Neural cell (in vitro differentiated cells): ENCODE measurements around the gene COL24A1. TPM values are rescaled to one million over a fixed set of nuclear protein-coding genes. Genes with fewer than 3 reads are reported as not detected.

Experiments
- H2AFZ ChIP-seq: fragments of 200-600, 300-800 bp; sonication (generic), shearing (Covaris generic); 2 replicates; pipeline ENCODE4 v1.6.0; 2014; ENCODE audit warnings: low read depth, mild to moderate bottlenecking, antibody characterized with exemption, low read length, moderate library complexity
- H3F3A ChIP-seq: fragments of 200-600 bp; shearing (Covaris generic); 2 replicates; pipeline ENCODE4 v1.6.1; 2016; ENCODE audit warnings: mild to moderate bottlenecking, moderate library complexity, mixed read lengths, antibody characterized with exemption, low read length; ENCODE audit not compliant: insufficient read depth, poor library complexity, severe bottlenecking
- H3K27ac ChIP-seq: fragments of 200-600, 300-800 bp; sonication (generic), shearing (Covaris generic); 2 replicates; pipeline ENCODE4 v1.5.1; 2014; ENCODE audit warnings: mild to moderate bottlenecking, low read length, moderate library complexity
- H3K27me3 ChIP-seq: fragments of 300-800, 200-600 bp; sonication (generic), shearing (Covaris generic); 2 replicates; pipeline ENCODE4 v1.6.0; 2014; ENCODE audit warnings: mild to moderate bottlenecking, low read depth, low read length, moderate library complexity; ENCODE audit not compliant: insufficient read depth
- H3K36me3 ChIP-seq: fragments of 300-800, 200-600 bp; sonication (generic), shearing (Covaris generic); 2 replicates; pipeline ENCODE4 v1.5.1; 2014; ENCODE audit warnings: mild to moderate bottlenecking, antibody characterized with exemption, low read length, moderate library complexity; ENCODE audit not compliant: insufficient read depth
- H3K4me2 ChIP-seq: fragments of 300-800, 200-600 bp; sonication (generic), shearing (Covaris generic); 2 replicates; pipeline ENCODE4 v1.6.0; 2014; ENCODE audit warnings: mild to moderate bottlenecking, low read length
- H3K4me3 ChIP-seq: fragments of 300-800, 200-600 bp; sonication (generic), shearing (Covaris generic); 2 replicates; pipeline ENCODE4 v1.5.1; 2014; ENCODE audit warnings: mild to moderate bottlenecking, low read length, moderate library complexity
- H3K79me2 ChIP-seq: fragments of 200-600 bp; shearing (Covaris generic); replicated peaks from 2 replicates; pipeline ENCODE4 v1.6.0; 2014; ENCODE audit warnings: mild to moderate bottlenecking, low read length, moderate library complexity; ENCODE audit not compliant: insufficient read depth
- H3K9ac ChIP-seq: fragments of 300-800, 200-600 bp; sonication (generic), shearing (Covaris generic); 2 replicates; pipeline ENCODE4 v1.6.1; 2016; ENCODE audit warnings: mild to moderate bottlenecking, low read length, mixed read lengths
- H3K9me2 ChIP-seq: fragments of 200-600 bp; shearing (Covaris generic); 2 replicates; pipeline ENCODE4 v1.6.1; 2016; ENCODE audit warnings: mild to moderate bottlenecking, low read length, mixed read lengths; ENCODE audit not compliant: insufficient read depth
- H3K9me3 ChIP-seq: fragments of 200-600, 300-800 bp; sonication (generic), shearing (Covaris generic); 2 replicates; pipeline ENCODE4 v1.6.1; 2016; ENCODE audit warnings: mild to moderate bottlenecking, mixed run types, low read length, moderate library complexity, mixed read lengths
- H4K20me1 ChIP-seq: fragments of 200-600 bp; shearing (Covaris generic); 2 replicates; pipeline ENCODE4 v1.6.1; 2016; ENCODE audit warnings: mild to moderate bottlenecking, mixed run types; ENCODE audit not compliant: insufficient read depth
- CTCF ChIP-seq: fragments of 450-650 bp; IDR thresholded peaks from 2 replicates; pipeline ENCODE4 v1.5.1; 2014; ENCODE audit warnings: antibody characterized with exemption, mild to moderate bottlenecking, moderate library complexity; ENCODE audit not compliant: poor library complexity, severe bottlenecking
- EP300 ChIP-seq: fragments of 450-650 bp; conservative IDR thresholded peaks from 2 replicates; pipeline ENCODE4 v1.6.1; 2014; ENCODE audit warnings: antibody characterized with exemption, mild to moderate bottlenecking, moderate library complexity; ENCODE audit not compliant: poor library complexity, severe bottlenecking
- EZH2 ChIP-seq: fragments of 200-600, 300-800 bp; shearing (Covaris generic), sonication (generic); IDR thresholded peaks from 2 replicates; pipeline ENCODE4 v1.6.1; 2014; ENCODE audit warnings: antibody characterized with exemption, low read length, borderline replicate concordance, mild to moderate bottlenecking; ENCODE audit not compliant: insufficient read depth, poor library complexity, severe bottlenecking
- RAD21 ChIP-seq: fragments of 450-650 bp; conservative IDR thresholded peaks from 2 replicates; pipeline ENCODE4 v1.6.1; 2014; ENCODE audit warnings: antibody characterized with exemption, mild to moderate bottlenecking, moderate library complexity
- REST ChIP-seq: IDR thresholded peaks from 2 replicates; pipeline ENCODE4 v1.6.1; 2012; ENCODE audit warnings: borderline replicate concordance
- SMC3 ChIP-seq: fragments of 450-650 bp; conservative IDR thresholded peaks from 2 replicates; pipeline ENCODE4 v1.6.1; 2014; ENCODE audit warnings: antibody characterized with exemption, mild to moderate bottlenecking, moderate library complexity; ENCODE audit not compliant: poor library complexity
- TAF1 ChIP-seq: IDR thresholded peaks from 2 replicates; pipeline ENCODE4 v1.6.1; 2012; ENCODE audit warnings: low read depth
- polyA plus RNA-seq: library from polyadenylated mRNA; depleted of rRNA; stranded (reverse); fragments of >200 nt; gene quantifications from 2 replicates; pipeline ENCODE4 v1.2.3, GENCODE V29; 2014

The COL24A1 gene
- polyA plus RNA-seq, 1 donor from 2014 or later: 0.19 TPM

- Histone ChIP-seq H3K9me2 (no peaks in the 10 kb centered on the region), H3K79me2 (no peaks in the 10 kb centered on the region), H3K27me3 (peaks cover 9% of the 10 kb centered on the region), H3K9ac (no peak overlapping the region), H3K9me3 (no peaks in the 10 kb centered on the region), H3K27ac (no peak overlapping the region), H4K20me1 (no peaks in the 10 kb centered on the region), H3K4me2 (no peak overlapping the region), H3F3A (no peaks in the 10 kb centered on the region), H3K4me3 (no peak overlapping the region), H2AFZ (no peak overlapping the region), H3K36me3 (no peaks in the 10 kb centered on the region)
- TF ChIP-seq EZH2 (no peak), SMC3 (no peak), CTCF (no peak), RAD21 (no peak), REST (no peak), TAF1 (no peak), EP300 (no peak)
These were observed 7.0 kb downstream of the COL24A1 start for GRCh38 chr1:86149591-86149990.

- TF ChIP-seq REST: no peak
- H3F3A ChIP-seq: no peaks in the 10 kb centered on the region
These were observed 8.8 kb downstream of the COL24A1 start for GRCh38 chr1:86147755-86148154.

More at GRCh38 chr1:86147755-86148154, 8.8 kb downstream of the COL24A1 start:
- Histone ChIP-seq H3K9ac (no peak overlapping the region), H3K27me3 (no peaks in the 10 kb centered on the region), H3K4me2 (no peak overlapping the region), H2AFZ (no peak overlapping the region), H3K36me3 (no peaks in the 10 kb centered on the region), H3K4me3 (no peak overlapping the region), H3K9me2 (no peaks in the 10 kb centered on the region), H4K20me1 (no peaks in the 10 kb centered on the region), H3K9me3 (no peaks in the 10 kb centered on the region), H3K79me2 (no peaks in the 10 kb centered on the region), H3K27ac (no peak overlapping the region)
